Omental fat pad (tissue), 4 donors: Measurements from ENCODE around the gene MTFP1. TPM values are rescaled to one million over a fixed set of nuclear protein-coding genes. Genes with fewer than 3 reads are reported as not detected.

ENCODE experiments used
- ATAC-seq: fragments of 150-250 bp; one replicate; pipeline ENCODE4 v1.9.1; 2016; ENCODE audit warnings: mild to moderate bottlenecking, moderate library complexity; ENCODE audit not compliant: low FRiP score
- DNase-seq: peaks from one replicate; pipeline ENCODE4 v3.0.0-alpha.2; 2019; ENCODE audit warnings: low spot score
- total RNA-seq, 4 donors: library from RNA; depleted of rRNA; stranded (reverse); fragments of >200 nt; gene quantifications; one replicate each; pipeline ENCODE4 v1.1.0, GENCODE V29; 2016
- TF ChIP-seq, protein P1 (sequence below), 3 donors: fragments of 450-650 bp; IDR thresholded peaks; one replicate each; pipeline ENCODE4 v1.5.1; 2016 to 2017; ENCODE audit warnings: antibody characterized with exemption in 3 of 3, mild to moderate bottlenecking in 3 of 3, moderate library complexity in 2 of 3

MTFP1 gene, protein sequence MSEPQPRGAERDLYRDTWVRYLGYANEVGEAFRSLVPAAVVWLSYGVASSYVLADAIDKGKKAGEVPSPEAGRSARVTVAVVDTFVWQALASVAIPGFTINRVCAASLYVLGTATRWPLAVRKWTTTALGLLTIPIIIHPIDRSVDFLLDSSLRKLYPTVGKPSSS
- total RNA-seq: 10 to 100 TPM; 11.2 to 14.7 (median 14.1) TPM

DNA sequence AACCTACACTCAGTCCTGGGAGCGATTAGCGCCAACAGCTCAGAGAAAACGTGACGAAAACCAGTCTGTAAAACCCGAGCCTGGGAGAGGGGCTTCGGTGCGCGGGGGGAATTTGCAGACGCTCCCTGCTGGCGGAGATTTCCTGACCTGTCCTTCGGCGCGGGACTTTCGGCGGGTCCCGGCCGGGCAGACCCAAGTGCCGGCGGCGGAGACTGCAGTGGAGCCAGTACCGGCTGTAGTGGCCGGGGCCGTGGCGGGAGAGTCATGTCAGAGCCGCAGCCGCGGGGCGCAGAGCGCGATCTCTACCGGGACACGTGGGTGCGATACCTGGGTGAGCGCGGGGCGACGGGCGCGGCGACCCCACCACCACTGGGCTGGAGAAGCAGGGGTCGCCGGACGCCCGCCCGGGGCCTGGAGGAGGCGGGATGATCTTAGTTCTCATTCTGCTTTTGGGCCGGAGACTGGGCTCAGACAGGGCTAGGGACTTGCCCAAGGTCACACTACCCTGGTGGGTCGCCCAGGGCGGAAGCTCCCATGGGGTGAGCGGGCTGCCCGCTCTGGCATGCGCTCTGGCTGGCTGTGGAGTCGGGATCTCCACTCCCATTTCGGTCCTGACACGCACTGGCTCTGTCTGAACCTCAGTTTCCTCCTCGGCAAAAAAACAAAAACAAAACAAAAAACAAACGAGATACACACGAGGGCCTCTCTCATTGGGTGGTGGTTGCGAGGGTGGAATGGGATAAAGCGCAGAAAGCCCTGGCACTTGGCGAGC is at the start of gene MTFP1:
Gene MTFP1, plus strand, starts transcription at position 153 of the 772 bp plus-strand sequence. Its CDS starts 112 bp downstream, at position 265.
- DNase-seq (no peak), ATAC-seq (no peak)
- TF ChIP-seq, protein P1, sequence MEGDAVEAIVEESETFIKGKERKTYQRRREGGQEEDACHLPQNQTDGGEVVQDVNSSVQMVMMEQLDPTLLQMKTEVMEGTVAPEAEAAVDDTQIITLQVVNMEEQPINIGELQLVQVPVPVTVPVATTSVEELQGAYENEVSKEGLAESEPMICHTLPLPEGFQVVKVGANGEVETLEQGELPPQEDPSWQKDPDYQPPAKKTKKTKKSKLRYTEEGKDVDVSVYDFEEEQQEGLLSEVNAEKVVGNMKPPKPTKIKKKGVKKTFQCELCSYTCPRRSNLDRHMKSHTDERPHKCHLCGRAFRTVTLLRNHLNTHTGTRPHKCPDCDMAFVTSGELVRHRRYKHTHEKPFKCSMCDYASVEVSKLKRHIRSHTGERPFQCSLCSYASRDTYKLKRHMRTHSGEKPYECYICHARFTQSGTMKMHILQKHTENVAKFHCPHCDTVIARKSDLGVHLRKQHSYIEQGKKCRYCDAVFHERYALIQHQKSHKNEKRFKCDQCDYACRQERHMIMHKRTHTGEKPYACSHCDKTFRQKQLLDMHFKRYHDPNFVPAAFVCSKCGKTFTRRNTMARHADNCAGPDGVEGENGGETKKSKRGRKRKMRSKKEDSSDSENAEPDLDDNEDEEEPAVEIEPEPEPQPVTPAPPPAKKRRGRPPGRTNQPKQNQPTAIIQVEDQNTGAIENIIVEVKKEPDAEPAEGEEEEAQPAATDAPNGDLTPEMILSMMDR (IDR thresholded peaks at IDR 0.05): no peak

DNA sequence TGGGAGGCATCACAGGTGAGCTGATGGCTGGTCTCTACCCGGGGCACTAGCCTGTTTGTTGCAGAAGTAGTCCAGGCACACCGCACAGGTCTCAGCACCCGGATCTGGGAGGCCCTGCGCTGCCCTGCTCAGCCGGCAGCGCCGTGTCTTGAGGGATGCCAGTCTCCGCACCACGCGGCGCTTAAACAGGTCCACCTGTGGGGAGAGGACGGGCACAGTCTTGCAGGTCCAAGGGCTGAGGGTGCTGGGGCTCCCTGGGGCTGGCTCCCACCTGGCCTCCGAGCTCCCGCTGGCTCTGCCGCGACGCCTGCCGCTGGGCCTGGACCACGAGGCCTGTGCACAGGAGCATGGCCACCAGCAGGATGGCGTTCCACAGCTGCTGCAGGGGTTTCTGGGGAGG is 45.6 kb upstream of the MTFP1 start:
- TF ChIP-seq, protein P1 (IDR thresholded peaks at IDR 0.05): no peak
- no peak for DNase-seq
- ATAC-seq: no peak

DNA sequence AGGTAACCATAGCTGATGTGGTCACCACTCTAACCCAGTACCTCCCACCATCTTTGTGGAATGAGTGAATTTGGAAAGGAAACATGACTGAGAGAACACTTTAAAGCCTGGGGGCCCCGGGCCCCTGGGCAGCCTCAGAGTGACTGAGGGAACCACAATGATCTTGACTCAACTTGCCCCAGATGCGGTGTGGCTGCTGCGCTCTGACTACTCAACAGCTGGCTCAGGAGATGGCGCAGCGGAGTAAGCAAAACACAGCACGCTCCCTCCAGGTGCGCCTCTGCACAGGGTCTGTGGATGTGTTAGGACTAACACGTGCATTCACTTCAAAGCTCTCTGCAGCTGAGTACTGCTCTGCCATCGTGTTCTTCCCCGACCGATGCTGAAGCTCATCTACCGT is 44.3 kb upstream of the MTFP1 start:
- TF ChIP-seq, protein P1 (IDR thresholded peaks at IDR 0.05): no peak
- ATAC-seq (no peak), DNase-seq (no peak)

DNA sequence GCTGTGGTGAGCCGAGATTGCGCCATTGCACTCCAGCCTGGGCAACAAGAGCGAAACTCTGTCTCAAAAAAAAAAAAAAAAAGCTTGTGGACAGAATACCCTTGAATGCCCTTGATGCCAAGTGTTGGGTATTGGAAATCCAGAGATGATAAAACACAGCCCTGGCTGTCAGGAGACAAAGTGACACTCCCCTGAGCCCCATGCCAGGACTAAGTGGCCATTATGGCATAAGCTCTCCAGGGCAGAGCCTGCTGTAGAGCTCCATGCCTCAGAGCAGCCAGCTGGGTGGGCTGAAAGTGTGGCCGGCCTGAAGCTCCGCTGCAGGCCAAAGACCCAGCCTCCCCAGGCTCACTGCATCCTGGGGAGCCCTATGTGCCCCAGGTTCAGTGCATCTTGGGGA is 43.2 kb upstream of the MTFP1 start:
- no peak for ATAC-seq
- TF ChIP-seq, protein P1 (IDR thresholded peaks at IDR 0.05): no peak

DNA sequence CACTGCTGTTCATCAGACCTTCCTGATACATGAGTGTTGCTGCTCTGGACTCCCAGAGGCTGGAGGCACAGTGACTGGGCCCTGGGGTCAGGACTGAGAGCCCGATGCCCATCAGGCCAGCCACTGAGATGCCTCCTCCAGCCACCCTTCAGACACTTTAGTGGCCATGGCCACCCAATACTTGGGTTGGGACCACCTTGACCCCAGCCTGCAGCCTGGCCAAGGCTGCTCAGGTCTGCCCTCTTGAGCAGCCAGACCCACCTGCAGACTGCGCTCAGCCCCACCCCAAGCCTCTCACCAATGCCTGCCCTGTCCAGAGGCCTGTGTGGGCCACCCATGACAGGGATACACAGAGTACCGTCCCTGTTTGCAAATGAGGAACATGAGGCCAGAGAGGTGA is 42.5 kb upstream of the MTFP1 start:
- TF ChIP-seq, protein P1 (IDR thresholded peaks at IDR 0.05): no peak
- no peak for DNase-seq
- ATAC-seq: no peak

More for the DNA sequence above, 43.2 kb upstream of the MTFP1 start:
- DNase-seq: no peak

DNA sequence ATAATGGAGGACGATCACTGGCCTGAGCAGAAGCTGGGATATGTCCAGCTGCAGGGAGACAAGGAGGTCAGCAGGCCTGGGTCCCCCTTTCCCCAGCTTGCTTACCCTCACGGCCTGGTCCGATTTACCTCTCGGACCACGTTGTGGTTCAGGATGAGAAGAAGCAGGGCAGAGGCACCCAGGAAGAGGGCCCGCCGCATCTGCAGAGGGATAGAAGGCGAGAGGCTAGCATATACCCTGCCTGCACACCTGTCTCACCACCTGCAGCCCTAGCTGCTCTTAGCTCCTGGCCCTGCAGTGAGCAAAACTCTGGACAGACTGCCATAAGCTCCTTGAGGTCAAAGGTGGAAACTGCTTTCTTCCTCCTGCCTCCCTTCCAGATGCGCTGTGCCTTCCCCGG is 39.6 kb upstream of the MTFP1 start:
- TF ChIP-seq, protein P1 (IDR thresholded peaks at IDR 0.05): no peak
- DNase-seq: no peak
- no peak for ATAC-seq

DNA sequence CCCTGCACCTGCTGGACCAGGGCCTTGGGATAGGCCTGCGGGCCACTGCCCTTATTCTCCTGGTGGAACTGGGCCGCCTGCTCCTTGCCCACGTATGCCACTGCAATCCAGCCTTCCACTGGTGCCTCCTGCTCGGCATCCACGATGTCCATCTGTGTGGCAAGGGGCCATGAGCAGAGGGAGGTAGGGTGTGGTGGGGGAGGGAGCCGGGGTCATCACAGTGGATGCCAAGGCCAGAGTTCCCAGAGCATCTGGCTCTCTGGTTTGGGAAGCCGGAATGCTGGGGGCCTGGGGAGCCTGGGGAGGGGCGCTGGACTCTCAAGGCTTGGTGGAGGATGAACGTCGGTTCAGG is 39.0 kb upstream of the MTFP1 start:
- DNase-seq (no peak), ATAC-seq (no peak)
- TF ChIP-seq, protein P1 (IDR thresholded peaks at IDR 0.05): no peak
